Neuronal stem cell (in vitro differentiated cells): ENCODE measurements around the gene RBP5.

ENCODE experiments used
- DNase-seq: peaks from one replicate; pipeline ENCODE4 v3.0.0-alpha.2; 2013; ENCODE audit warnings: low spot score
- H2AFZ ChIP-seq: one replicate; pipeline ENCODE4 v1.6.1; 2013; ENCODE audit warnings: mild to moderate bottlenecking, low read length, inconsistent platforms
- H2AK5ac ChIP-seq: 2 replicates; pipeline ENCODE4 v1.6.1; 2013; ENCODE audit warnings: low read depth, mild to moderate bottlenecking, inconsistent platforms, low read length, moderate library complexity, mixed read lengths
- H2BK120ac ChIP-seq: 2 replicates; pipeline ENCODE4 v1.6.1; 2013; ENCODE audit warnings: low read depth, mild to moderate bottlenecking, inconsistent platforms, low read length, moderate library complexity, mixed read lengths
- H2BK12ac ChIP-seq: one replicate; pipeline ENCODE4 v1.6.1; 2013; ENCODE audit warnings: low read length, inconsistent platforms
- H2BK15ac ChIP-seq: 2 replicates; pipeline ENCODE4 v1.6.1; 2013; ENCODE audit warnings: mild to moderate bottlenecking, low read length, inconsistent platforms, mixed read lengths
- H2BK5ac ChIP-seq: one replicate; pipeline ENCODE4 v1.6.1; 2013; ENCODE audit warnings: inconsistent platforms, mild to moderate bottlenecking, low read length, moderate library complexity
- H3K14ac ChIP-seq: one replicate; pipeline ENCODE4 v1.6.1; 2013; ENCODE audit warnings: low read length, inconsistent platforms
- H3K18ac ChIP-seq: 2 replicates; pipeline ENCODE4 v1.6.1; 2013; ENCODE audit warnings: low read length, inconsistent platforms
- H3K23ac ChIP-seq: 2 replicates; pipeline ENCODE4 v1.6.1; 2013; ENCODE audit warnings: low read depth, mild to moderate bottlenecking, mixed read lengths, low read length, inconsistent platforms; ENCODE audit not compliant: poor library complexity
- H3K27ac ChIP-seq: replicated peaks from 3 replicates; pipeline ENCODE4 v1.5.1; 2013; ENCODE audit warnings: low read length, inconsistent platforms
- H3K27me3 ChIP-seq, 3 experiments: 2 replicates each; pipeline ENCODE4 v1.6.1; 2013; ENCODE audit warnings: low read length in 3 of 3, mild to moderate bottlenecking in 2 of 3, inconsistent platforms in 1 of 3, low read depth in 1 of 3, mixed read lengths in 1 of 3, moderate library complexity in 1 of 3; ENCODE audit not compliant: control insufficient read depth in 3 of 3, insufficient read depth in 3 of 3
- H3K36me3 ChIP-seq, 2 donors: replicated peaks in 1 of 2; 2 replicates each; pipeline ENCODE4 v1.6.1; 2013; ENCODE audit warnings: low read length in 2 of 2; ENCODE audit not compliant: control insufficient read depth in 2 of 2, insufficient read depth in 2 of 2
- H3K4ac ChIP-seq: 2 replicates; pipeline ENCODE4 v1.6.1; 2013; ENCODE audit warnings: inconsistent platforms, mild to moderate bottlenecking, low read length, moderate library complexity
- H3K4me1 ChIP-seq, 2 donors: 1 replicate in 1 of 2; 2 replicates in 1 of 2; pipeline ENCODE4 v1.6.1; 2013; ENCODE audit warnings: low read length in 2 of 2, low read depth in 1 of 2; ENCODE audit not compliant: control insufficient read depth in 2 of 2, insufficient read depth in 1 of 2
- H3K4me2 ChIP-seq: one replicate; pipeline ENCODE4 v1.6.1; 2013; ENCODE audit warnings: mild to moderate bottlenecking, low read length, inconsistent platforms; ENCODE audit not compliant: insufficient read depth, poor library complexity, severe bottlenecking
- H3K4me3 ChIP-seq, 2 donors: 2 replicates each; pipeline ENCODE4 v1.5.1; 2013; ENCODE audit warnings: low read length in 2 of 2, mild to moderate bottlenecking in 2 of 2, inconsistent platforms in 1 of 2, moderate library complexity in 1 of 2
- H3K79me1 ChIP-seq: one replicate; pipeline ENCODE4 v1.6.1; 2013; ENCODE audit warnings: low read depth, mild to moderate bottlenecking, inconsistent platforms, low read length, moderate library complexity
- H3K9ac ChIP-seq: one replicate; pipeline ENCODE4 v1.6.1; 2013; ENCODE audit warnings: mild to moderate bottlenecking, low read depth, low read length, inconsistent platforms; ENCODE audit not compliant: poor library complexity
- H3K9me3 ChIP-seq, 2 donors: replicated peaks in 1 of 2; 2 replicates each; pipeline versions ENCODE3 to v1.6.1; 2013; ENCODE audit warnings: low read length in 2 of 2, mild to moderate bottlenecking in 2 of 2, inconsistent platforms in 1 of 2, low read depth in 1 of 2, mixed read lengths in 1 of 2, moderate library complexity in 1 of 2; ENCODE audit not compliant: control insufficient read depth in 2 of 2, insufficient read depth in 1 of 2
- H4K8ac ChIP-seq: one replicate; pipeline ENCODE4 v1.6.1; 2013; ENCODE audit warnings: low read depth, mild to moderate bottlenecking, inconsistent platforms, low read length, moderate library complexity
- H4K91ac ChIP-seq: one replicate; pipeline ENCODE4 v1.6.1; 2013; ENCODE audit warnings: low read length, low read depth, mild to moderate bottlenecking, inconsistent platforms; ENCODE audit not compliant: poor library complexity
- WGBS, 2 donors: extraction: QIAGEN DNeasy Blood & Tissue Kit; methylation state at CpG; one replicate each; pipeline ENCODE4 v1.1.7; 2013; ENCODE audit warnings: missing lambda C conversion rate in 2 of 2, mixed read lengths in 1 of 2; ENCODE audit not compliant: insufficient read length in 2 of 2, insufficient replicate concordance in 1 of 2; ENCODE audit errors: extremely low coverage in 2 of 2; 5-methylcytosine and 5-hydroxymethylcytosine counted together

Gene RBP5

DNA sequence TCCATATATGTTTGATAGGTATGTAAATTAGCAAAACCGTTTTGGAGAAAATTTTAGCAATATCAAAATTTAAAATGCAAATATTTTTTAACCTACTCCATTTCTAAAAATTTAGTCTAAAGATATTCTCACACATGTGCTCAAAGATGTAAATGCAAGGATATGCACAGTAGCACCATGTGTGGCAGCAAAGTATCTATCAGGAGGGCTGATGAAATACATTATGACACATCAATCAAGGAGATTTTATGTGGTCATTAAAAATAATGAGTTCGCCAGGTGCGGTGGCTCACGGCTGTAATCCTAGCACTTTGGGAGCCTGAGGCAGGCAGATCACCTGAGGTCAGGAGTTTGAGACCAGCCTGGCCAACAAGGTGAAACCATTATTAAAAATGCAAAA is 28.4 kb downstream of the RBP5 start:
- H2BK5ac ChIP-seq, result no peak overlapping the region
- H3K9me3 ChIP-seq, result no peaks in the 10 kb centered on the region
- H2AK5ac ChIP-seq, result no peak overlapping the region
- H3K18ac ChIP-seq, result no peak overlapping the region
- no peak overlapping the region for H4K91ac ChIP-seq
- WGBS, 2 donors, result no CpG with 5 or more reads among the region's 4 CpGs
- H3K23ac ChIP-seq, result no peak overlapping the region
- H3K4ac ChIP-seq, result no peak overlapping the region
- H3K4me3 ChIP-seq, result no peak overlapping the region
- no peak overlapping the region for H2AFZ ChIP-seq
- no peak overlapping the region for H2BK120ac ChIP-seq
- DNase-seq, result no peak
- no peaks in the 10 kb centered on the region for H3K4me1 ChIP-seq
- H4K8ac ChIP-seq, result no peak overlapping the region
- peaks cover 7 to 49% of the 10 kb centered on the region in 2 donors for H3K36me3 ChIP-seq
- H3K9ac ChIP-seq, result no peak overlapping the region
- H3K27ac ChIP-seq, result no peak overlapping the region
- H3K14ac ChIP-seq, result no peak overlapping the region
- no peak overlapping the region for H3K4me2 ChIP-seq
- no peaks in the 10 kb centered on the region for H3K27me3 ChIP-seq
- peaks cover 1% of the 10 kb centered on the region for H3K79me1 ChIP-seq
- no peak overlapping the region for H2BK12ac ChIP-seq
- H2BK15ac ChIP-seq, result no peak overlapping the region

DNA sequence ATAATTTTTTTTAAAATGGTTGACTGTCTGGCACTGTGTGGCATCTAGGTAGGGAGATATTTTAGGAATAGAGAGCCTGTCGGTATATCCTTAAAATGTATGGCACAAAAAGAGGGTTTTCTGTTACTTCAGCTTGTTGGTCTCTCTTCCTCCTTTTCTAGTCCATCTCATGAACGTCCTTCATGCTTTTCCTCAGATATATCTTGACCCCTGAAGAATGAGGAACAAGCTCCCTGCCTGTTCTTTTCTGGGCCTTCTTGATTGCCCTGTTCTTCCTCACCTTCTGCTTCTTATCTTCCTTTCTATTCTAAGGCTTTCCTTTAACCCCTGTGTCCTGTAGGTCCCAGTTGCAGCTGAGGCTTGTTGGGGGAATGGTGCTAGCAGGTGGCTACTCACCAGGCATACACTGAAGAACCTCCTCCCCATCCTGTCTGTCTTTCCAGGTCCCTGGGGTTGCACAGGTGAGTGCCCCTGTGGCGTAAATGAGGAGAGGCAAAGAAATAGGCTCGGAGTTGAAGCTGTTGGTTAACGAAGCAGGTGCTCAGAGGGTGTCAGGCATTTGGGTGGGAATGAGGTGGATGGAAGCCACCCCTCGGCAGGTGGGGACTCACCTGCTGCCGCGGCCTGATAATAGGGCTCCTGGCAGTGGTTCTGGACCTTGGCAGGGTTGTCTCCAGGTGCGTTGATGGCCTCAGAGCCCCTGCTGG is 29.2 kb downstream of the RBP5 start:
- Histone ChIP-seq H4K8ac (no peak overlapping the region), H3K27ac (no peak overlapping the region), H4K91ac (no peak overlapping the region), H2BK120ac (no peak overlapping the region), H3K9me3 (no peaks in the 10 kb centered on the region), H3K4me3 (no peak overlapping the region), H2BK15ac (no peak overlapping the region), H3K36me3 (peaks cover 7 to 45% of the 10 kb centered on the region in 2 donors), H3K18ac (no peak overlapping the region), H2BK12ac (no peak overlapping the region), H2BK5ac (no peak overlapping the region), H3K4me2 (no peak overlapping the region), H2AK5ac (no peak overlapping the region), H3K27me3 (no peaks in the 10 kb centered on the region), H3K4me1 (no peaks in the 10 kb centered on the region), H3K9ac (no peak overlapping the region), H3K4ac (no peak overlapping the region), H3K23ac (no peak overlapping the region), H2AFZ (no peak overlapping the region), H3K14ac (no peak overlapping the region), H3K79me1 (peaks cover 1% of the 10 kb centered on the region)
- no peak for DNase-seq
- WGBS, 2 donors, result no CpG with 5 or more reads among the region's 9 CpGs

DNA sequence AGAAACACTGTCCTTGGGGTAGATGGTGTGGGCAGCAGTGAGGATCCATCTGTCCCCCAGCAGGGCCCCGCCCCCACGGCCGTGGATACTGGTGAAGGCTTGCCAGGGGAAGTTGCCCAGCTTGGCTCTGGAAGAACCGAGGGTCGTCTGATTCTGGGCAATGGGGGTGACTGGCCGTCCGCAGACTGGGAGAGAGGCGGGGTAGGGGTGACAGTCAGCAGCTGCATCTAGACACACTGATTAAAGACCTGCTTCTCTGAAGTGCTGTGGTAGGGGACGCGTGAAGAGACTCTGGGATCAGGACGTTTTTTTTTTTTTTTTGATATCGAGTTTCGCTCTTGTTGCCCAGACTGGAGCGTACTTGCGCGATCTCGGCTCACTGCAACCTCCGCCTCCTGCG is 31.7 kb downstream of the RBP5 start:
- H3K18ac ChIP-seq, result no peak overlapping the region

DNA sequence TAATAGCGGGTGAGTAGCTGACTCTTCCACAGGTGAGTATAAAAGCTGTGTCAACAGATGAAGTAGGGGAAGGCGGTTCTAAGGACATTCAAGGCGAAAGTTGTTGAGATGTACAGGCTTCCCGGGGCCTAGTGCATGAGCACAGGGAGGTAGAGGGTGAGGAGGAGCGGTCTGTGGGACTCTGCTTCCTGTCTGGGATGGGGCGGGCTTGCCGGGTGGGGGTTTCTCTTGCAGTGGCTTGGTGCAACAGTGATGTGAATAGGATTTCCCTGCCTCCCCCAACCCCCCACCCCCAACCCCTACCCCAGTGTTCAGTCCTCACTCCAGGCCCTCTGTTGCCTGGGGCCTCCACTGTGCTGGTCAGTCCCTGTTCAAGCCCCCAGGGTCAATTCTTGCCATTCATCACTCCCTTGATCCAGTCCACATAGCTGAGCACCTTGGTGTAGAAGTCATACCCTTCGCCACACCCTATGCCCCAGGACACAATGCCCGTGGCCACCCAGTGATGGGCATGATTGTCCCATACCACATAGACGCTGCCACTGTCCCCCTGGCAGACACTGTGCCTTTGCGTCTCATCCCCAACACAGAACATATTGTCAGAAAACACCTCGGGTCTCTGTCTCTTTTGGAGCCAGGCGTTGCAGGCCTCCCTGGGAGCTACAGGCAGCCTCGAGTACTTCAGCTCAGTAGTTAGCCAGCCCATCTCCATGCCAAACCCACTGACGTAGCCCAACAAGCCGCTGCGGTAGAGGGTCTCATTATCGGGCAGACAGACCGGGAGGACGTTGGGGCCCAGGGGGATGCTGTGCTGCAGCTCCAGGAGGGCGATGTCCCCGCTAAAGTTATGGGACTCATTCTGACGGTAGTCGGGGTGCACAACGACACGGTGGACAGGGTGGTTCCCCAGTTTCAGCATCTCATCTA is 32.4 kb downstream of the RBP5 start:
- Histone ChIP-seq H3K4me1 (peaks cover 0 to 9% of the 10 kb centered on the region in 2 donors), H3K23ac (no peak overlapping the region), H3K4me2 (no peak overlapping the region), H3K14ac (no peak overlapping the region), H3K18ac (peak overlapping the region; percentile 32), H3K79me1 (peaks cover 1% of the 10 kb centered on the region), H3K27ac (no peak overlapping the region), H2BK12ac (no peak overlapping the region), H4K91ac (no peak overlapping the region), H3K9ac (peak overlapping the region; percentile 24), H2AK5ac (no peak overlapping the region), H2AFZ (no peak overlapping the region), H2BK5ac (no peak overlapping the region), H3K27me3 (no peaks in the 10 kb centered on the region), H2BK120ac (no peak overlapping the region), H3K9me3 (no peaks in the 10 kb centered on the region), H4K8ac (no peak overlapping the region), H3K4me3 (no peak overlapping the region), H3K4ac (no peak overlapping the region), H3K36me3 (peaks cover 4 to 21% of the 10 kb centered on the region in 2 donors), H2BK15ac (no peak overlapping the region)
- no peak for DNase-seq
- WGBS, 2 donors, result no CpG with 5 or more reads among the region's 26 CpGs

More for the DNA sequence above, 31.7 kb downstream of the RBP5 start:
- WGBS, 2 donors, result no CpG with 5 or more reads among the region's 19 CpGs
- Histone ChIP-seq H3K4me2 (no peak overlapping the region), H3K79me1 (peaks cover 1% of the 10 kb centered on the region), H4K91ac (no peak overlapping the region), H2BK12ac (no peak overlapping the region), H3K9ac (no peak overlapping the region), H2AFZ (no peak overlapping the region), H4K8ac (no peak overlapping the region), H3K4me3 (no peak overlapping the region), H2BK15ac (no peak overlapping the region), H2AK5ac (no peak overlapping the region), H2BK120ac (no peak overlapping the region), H3K4me1 (peaks cover 0 to 4% of the 10 kb centered on the region in 2 donors), H3K36me3 (peaks cover 4 to 23% of the 10 kb centered on the region in 2 donors), H3K23ac (no peak overlapping the region), H3K27me3 (no peaks in the 10 kb centered on the region), H3K4ac (no peak overlapping the region), H3K27ac (no peak overlapping the region), H3K14ac (no peak overlapping the region), H2BK5ac (no peak overlapping the region), H3K9me3 (no peaks in the 10 kb centered on the region)
- DNase-seq, result no peak
